ENCODE results near the gene SYT9. TPM values are rescaled to one million over a fixed set of nuclear protein-coding genes. Genes with fewer than 3 reads are reported as not detected.

Gene SYT9
- total and polyA plus RNA-seq, 10 of the 15 experiments (the other 5 are each of a cell fraction or from before 2014, with no cell fraction given) = 0.03 TPM; not detected in 9

GRCh38 chr11:7486098-7486780 lies 234.5 kb downstream of the SYT9 start (continued):
- TF ChIP-seq SUZ12 (IDR thresholded peaks at IDR 0.05; ENCODE audit: unreplicated experiment) = no peak
- no peak for TF ChIP-seq HDAC2 (IDR thresholded peaks at IDR 0.05)
- TF ChIP-seq CHD2 (IDR thresholded peaks at IDR 0.05; ENCODE audit: borderline replicate concordance, low read depth, low read length) = no peak
- TF ChIP-seq CEBPB (IDR thresholded peaks at IDR 0.05; ENCODE audit: borderline replicate concordance in 1 of 2, low read depth in 2 of 2, low read length in 2 of 2) = no peak
- no peak for TF ChIP-seq MEF2A (IDR thresholded peaks at IDR 0.05; ENCODE audit: insufficient read depth, low read depth, low read length)
- no peak for TF ChIP-seq POLR2AphosphoS2 (IDR thresholded peaks at IDR 0.05; ENCODE audit: low read depth, low read length)
- TF ChIP-seq, protein P1, sequence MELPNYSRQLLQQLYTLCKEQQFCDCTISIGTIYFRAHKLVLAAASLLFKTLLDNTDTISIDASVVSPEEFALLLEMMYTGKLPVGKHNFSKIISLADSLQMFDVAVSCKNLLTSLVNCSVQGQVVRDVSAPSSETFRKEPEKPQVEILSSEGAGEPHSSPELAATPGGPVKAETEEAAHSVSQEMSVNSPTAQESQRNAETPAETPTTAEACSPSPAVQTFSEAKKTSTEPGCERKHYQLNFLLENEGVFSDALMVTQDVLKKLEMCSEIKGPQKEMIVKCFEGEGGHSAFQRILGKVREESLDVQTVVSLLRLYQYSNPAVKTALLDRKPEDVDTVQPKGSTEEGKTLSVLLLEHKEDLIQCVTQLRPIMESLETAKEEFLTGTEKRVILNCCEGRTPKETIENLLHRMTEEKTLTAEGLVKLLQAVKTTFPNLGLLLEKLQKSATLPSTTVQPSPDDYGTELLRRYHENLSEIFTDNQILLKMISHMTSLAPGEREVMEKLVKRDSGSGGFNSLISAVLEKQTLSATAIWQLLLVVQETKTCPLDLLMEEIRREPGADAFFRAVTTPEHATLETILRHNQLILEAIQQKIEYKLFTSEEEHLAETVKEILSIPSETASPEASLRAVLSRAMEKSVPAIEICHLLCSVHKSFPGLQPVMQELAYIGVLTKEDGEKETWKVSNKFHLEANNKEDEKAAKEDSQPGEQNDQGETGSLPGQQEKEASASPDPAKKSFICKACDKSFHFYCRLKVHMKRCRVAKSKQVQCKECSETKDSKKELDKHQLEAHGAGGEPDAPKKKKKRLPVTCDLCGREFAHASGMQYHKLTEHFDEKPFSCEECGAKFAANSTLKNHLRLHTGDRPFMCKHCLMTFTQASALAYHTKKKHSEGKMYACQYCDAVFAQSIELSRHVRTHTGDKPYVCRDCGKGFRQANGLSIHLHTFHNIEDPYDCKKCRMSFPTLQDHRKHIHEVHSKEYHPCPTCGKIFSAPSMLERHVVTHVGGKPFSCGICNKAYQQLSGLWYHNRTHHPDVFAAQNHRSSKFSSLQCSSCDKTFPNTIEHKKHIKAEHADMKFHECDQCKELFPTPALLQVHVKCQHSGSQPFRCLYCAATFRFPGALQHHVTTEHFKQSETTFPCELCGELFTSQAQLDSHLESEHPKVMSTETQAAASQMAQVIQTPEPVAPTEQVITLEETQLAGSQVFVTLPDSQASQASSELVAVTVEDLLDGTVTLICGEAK (IDR thresholded peaks at IDR 0.05; ENCODE audit: borderline replicate concordance) = no peak
- no peak for TF ChIP-seq CTCF (IDR thresholded peaks at IDR 0.05 in 2 of 3, conservative IDR thresholded peaks at IDR 0.05 in 1 of 3; ENCODE audit: control insufficient read depth in 2 of 3, extremely low read depth in 1 of 3, insufficient read depth in 1 of 3, low read depth in 3 of 3, low read length in 3 of 3)

All from GM12878 (cell line).